HFFc6 (cell line): ENCODE measurements around the gene RNF168. TPM values are rescaled to one million over a fixed set of nuclear protein-coding genes. Genes with fewer than 3 reads are reported as not detected.
"Not testable (repeated sequence)": the region's sequence is repeated elsewhere in the genome, so short reads cannot be mapped to it uniquely, and the experiment has no call there.

Source experiments
- DNase-seq: peaks from one replicate; pipeline ENCODE4 v3.0.0-alpha.2; 2018
- H3K27ac Mint-ChIP-seq: 2 replicates; pipeline ENCODE4 v1.8.0; 2020; ENCODE audit warnings: mild to moderate bottlenecking, mixed read lengths
- H3K27me3 Mint-ChIP-seq: 2 replicates; pipeline ENCODE4 v1.8.0; 2021; ENCODE audit warnings: mild to moderate bottlenecking, moderate library complexity, mixed read lengths; ENCODE audit not compliant: insufficient read depth
- H3K36me3 Mint-ChIP-seq: 2 replicates; pipeline ENCODE4 v1.8.0; 2021; ENCODE audit warnings: low read depth, mixed read lengths
- H3K4me1 Mint-ChIP-seq: 2 replicates; pipeline ENCODE4 v1.8.0; 2020; ENCODE audit warnings: low read depth, mixed read lengths
- H3K4me3 Mint-ChIP-seq: 2 replicates; pipeline ENCODE4 v1.8.0; 2020; ENCODE audit warnings: mild to moderate bottlenecking, moderate library complexity, mixed read lengths
- H3K9me3 Mint-ChIP-seq: 2 replicates; pipeline ENCODE4 v1.8.0; 2020; ENCODE audit warnings: mild to moderate bottlenecking, mixed read lengths
- long read RNA-seq: library from polyadenylated mRNA; unstranded; transcript quantifications from one replicate; pipeline ENCODE4 v2.0.0, GENCODE V29; 2019
- total RNA-seq, 6 experiments: library from RNA; stranded (reverse); fragmentation: NEBNext Ultra II Directional; extraction: Animal tissue kit (Norgen Biotek cat#: 25700); gene quantifications; 2 replicates in 1 of 6; 3 replicates in 5 of 6; pipeline ENCODE4 v1.2.3, GENCODE V29; 2021
- TF ChIP-seq, protein P1 (sequence below): fragments of 200-600 bp; sonication (generic); IDR thresholded peaks from 2 replicates; pipeline ENCODE4 v1.5.0; 2021; ENCODE audit warnings: antibody characterized with exemption, mild to moderate bottlenecking

Gene RNF168, protein sequence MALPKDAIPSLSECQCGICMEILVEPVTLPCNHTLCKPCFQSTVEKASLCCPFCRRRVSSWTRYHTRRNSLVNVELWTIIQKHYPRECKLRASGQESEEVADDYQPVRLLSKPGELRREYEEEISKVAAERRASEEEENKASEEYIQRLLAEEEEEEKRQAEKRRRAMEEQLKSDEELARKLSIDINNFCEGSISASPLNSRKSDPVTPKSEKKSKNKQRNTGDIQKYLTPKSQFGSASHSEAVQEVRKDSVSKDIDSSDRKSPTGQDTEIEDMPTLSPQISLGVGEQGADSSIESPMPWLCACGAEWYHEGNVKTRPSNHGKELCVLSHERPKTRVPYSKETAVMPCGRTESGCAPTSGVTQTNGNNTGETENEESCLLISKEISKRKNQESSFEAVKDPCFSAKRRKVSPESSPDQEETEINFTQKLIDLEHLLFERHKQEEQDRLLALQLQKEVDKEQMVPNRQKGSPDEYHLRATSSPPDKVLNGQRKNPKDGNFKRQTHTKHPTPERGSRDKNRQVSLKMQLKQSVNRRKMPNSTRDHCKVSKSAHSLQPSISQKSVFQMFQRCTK
- total RNA-seq = 10 to 100 TPM; 11.6 to 16.5 (median 15.5) TPM
- long read RNA-seq, full-length matches to known transcripts = 4 of 23 reads
- long read RNA-seq, partial matches to known transcripts = 2 of 23 reads
- long read RNA-seq, other reads (novel, unspliced or antisense) = 17 of 23 reads

DNA sequence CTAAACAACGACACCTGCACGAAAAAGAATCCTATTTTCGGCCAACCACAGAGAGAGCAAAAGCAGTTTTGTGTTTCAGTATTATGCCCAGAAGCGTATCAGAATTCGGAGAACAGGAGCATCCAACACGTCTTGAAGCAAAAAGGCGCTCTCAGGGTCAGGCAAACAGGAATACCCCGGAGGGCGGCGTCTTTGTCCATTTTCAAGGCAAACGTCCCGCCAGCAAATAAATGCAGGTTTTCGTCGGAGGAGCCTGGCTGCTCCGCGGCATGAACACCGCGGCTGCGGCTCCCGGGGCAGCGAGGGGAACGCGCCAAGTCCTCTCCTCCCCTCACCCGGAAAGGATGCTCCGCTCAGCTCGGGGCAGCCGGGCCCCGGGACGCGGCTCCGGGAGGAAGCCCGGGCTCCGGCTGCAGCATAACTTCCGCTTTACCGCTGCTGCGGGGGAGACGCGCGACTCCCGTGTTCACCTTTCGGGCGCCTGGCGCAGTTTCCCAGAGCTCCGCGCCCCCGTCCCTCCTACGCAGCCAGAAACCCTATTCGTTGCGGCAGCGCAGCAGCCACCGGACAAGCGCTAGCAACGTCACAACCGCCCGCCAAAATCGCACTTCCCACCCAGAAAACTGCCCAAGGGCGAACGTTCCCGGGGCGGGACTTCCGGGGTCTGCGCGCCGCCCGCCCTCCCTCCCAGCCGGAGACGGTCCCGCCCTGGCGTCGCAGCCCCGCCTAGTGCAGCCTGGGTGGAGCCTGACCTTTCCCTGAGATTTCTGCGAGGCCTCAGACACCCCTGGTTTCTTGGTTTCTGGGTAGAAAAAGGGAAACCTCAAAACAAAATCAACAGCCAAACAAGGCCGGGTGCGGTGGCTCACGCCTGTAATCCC lies at the start of gene RNF168:
Gene RNF168, minus strand, starts transcription at position 573 of the 881 bp plus-strand sequence. CDS start 595 bp downstream, outside the sequence.
- H3K4me1 Mint-ChIP-seq = peaks cover 28% of the 10 kb centered on the region
- TF ChIP-seq, protein P1, sequence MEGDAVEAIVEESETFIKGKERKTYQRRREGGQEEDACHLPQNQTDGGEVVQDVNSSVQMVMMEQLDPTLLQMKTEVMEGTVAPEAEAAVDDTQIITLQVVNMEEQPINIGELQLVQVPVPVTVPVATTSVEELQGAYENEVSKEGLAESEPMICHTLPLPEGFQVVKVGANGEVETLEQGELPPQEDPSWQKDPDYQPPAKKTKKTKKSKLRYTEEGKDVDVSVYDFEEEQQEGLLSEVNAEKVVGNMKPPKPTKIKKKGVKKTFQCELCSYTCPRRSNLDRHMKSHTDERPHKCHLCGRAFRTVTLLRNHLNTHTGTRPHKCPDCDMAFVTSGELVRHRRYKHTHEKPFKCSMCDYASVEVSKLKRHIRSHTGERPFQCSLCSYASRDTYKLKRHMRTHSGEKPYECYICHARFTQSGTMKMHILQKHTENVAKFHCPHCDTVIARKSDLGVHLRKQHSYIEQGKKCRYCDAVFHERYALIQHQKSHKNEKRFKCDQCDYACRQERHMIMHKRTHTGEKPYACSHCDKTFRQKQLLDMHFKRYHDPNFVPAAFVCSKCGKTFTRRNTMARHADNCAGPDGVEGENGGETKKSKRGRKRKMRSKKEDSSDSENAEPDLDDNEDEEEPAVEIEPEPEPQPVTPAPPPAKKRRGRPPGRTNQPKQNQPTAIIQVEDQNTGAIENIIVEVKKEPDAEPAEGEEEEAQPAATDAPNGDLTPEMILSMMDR = peak; percentile 7; the same call in 1 of the 2 replicates
- peaks cover 4% of the 10 kb centered on the region; the same call in 1 of the 2 replicates for H3K9me3 Mint-ChIP-seq
- H3K27me3 Mint-ChIP-seq = peaks cover 4% of the 10 kb centered on the region
- DNase-seq = peak; percentile 87
- peaks cover 34% of the 10 kb centered on the region for H3K36me3 Mint-ChIP-seq
- peak within 1 kb of the TSS; percentile 99 for H3K27ac Mint-ChIP-seq
- H3K4me3 Mint-ChIP-seq = peak within 1 kb of the TSS; percentile 99

DNA sequence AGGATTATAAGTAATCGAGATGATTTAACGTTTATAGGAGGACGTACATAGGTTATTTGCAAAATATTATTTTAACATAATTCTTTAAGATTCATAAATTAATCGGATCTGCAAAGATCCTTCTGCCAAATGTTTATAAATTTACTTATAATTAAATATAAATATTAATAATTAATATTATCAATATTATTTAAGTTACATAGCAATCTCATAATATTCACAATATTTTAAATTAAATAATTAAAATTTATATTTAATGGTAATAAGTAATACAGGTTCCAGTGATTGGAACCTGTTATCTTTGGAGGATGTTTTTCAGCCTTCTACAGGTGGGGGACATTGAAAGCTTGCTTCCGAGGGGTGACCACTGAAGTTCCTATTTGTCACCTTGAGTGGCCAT lies 48.7 kb upstream of the RNF168 start:
- H3K9me3 Mint-ChIP-seq = peaks cover 15% of the 10 kb centered on the region
- H3K4me3 Mint-ChIP-seq = no peak overlapping the region
- peaks cover 23% of the 10 kb centered on the region for H3K36me3 Mint-ChIP-seq
- peaks cover 5% of the 10 kb centered on the region; the same call in 1 of the 2 replicates for H3K4me1 Mint-ChIP-seq
- H3K27me3 Mint-ChIP-seq = peaks cover 4% of the 10 kb centered on the region
- DNase-seq = no peak
- H3K27ac Mint-ChIP-seq = no peak overlapping the region
- TF ChIP-seq, protein P1 = no peak

DNA sequence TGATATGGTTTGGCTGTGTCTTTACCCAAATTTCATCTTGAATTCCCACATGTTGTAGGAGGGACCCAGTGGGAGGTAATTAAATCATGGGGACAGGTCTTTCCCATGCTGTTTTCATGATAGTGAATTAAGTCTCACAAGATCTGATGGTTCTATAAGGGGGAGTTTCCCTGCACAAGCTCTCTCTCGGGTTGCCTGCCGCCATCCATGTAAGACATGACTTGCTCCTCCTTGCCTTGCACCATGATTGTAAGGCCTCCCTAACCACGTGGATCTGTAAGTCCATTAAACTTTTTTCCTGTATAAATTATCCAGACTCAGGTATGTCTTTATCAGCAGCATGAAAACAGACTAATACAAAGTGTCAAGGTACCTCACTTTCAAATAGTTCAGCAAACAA lies 46.6 kb upstream of the RNF168 start:
- H3K4me1 Mint-ChIP-seq, DNase-seq, H3K27me3 Mint-ChIP-seq, H3K27ac Mint-ChIP-seq, H3K4me3 Mint-ChIP-seq: not testable (repeated sequence)
- Mint-ChIP-seq H3K9me3 (peaks cover 15% of the 10 kb centered on the region), H3K36me3 (peaks cover 23% of the 10 kb centered on the region)

DNA sequence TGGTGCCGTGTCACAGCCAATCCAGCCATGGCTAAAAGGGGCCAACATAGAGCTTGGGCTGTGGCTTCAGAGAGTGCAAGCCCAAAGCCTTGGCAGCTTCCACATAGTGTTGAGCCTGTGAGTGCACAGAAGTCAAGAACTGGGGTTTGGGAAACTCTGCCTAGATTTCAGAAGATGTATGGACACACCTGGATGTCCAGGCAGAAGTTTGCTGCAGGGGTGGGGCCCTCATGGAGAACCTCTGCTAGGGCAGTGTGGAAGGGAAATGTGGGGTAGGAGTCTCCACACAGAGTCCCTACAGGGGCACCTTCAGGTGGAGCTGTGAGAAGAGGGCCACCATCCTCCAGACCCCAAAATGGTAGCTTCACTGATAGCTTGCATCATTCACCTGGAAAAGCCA lies 45.7 kb upstream of the RNF168 start:
- H3K36me3 Mint-ChIP-seq = peaks cover 19% of the 10 kb centered on the region
- not testable (repeated sequence) for H3K27ac Mint-ChIP-seq, H3K27me3 Mint-ChIP-seq, DNase-seq, H3K4me3 Mint-ChIP-seq, H3K4me1 Mint-ChIP-seq
- peaks cover 15% of the 10 kb centered on the region for H3K9me3 Mint-ChIP-seq

DNA sequence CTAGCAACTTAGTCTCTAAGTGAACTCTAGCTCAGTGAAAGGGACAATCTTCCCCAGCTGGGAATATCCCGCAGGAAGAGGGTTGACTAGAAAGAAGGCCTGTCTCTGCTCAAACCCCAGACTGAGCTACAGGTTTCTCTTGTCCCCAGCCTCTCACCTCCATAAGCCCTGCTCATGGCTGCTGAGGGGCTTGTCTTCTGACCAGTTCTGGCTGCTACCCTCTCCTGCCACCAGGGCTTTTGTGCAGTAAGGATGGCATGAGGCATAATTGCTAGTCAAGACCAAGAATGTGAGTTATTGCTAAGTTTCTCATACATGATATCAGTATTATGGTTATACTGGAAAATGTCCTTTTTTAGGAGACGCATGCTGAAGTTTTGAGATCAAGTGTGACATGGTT lies 43.5 kb upstream of the RNF168 start:
- peaks cover 4% of the 10 kb centered on the region for H3K27me3 Mint-ChIP-seq
- TF ChIP-seq, protein P1 = no peak; the same call in 1 of the 2 replicates
- H3K9me3 Mint-ChIP-seq = peaks cover 15% of the 10 kb centered on the region

DNA sequence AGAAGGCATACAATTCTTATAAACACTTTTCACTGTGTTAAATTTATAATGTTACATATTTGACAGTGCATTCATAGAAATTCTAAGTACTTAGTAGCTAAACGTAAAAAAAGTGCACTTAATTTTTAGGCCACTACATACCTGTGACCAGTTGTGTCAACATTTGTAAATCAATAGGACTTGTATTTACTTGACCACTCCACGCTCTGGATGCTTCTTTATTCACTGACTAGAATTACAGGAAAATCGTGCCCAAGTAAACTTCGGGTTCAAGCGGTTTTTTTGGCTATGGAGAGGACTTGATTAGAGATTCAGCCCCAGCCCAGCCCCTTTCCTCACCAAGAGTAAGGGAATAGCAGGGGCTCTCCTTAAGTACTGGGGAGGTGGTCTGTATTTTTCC lies 43.0 kb upstream of the RNF168 start:
- peaks cover 18% of the 10 kb centered on the region for H3K36me3 Mint-ChIP-seq
- H3K9me3 Mint-ChIP-seq = peaks cover 15% of the 10 kb centered on the region
- no peak for DNase-seq
- H3K4me3 Mint-ChIP-seq = no peak overlapping the region
- TF ChIP-seq, protein P1 = no peak
- no peaks in the 10 kb centered on the region for H3K4me1 Mint-ChIP-seq
- peaks cover 4% of the 10 kb centered on the region for H3K27me3 Mint-ChIP-seq
- H3K27ac Mint-ChIP-seq = no peak overlapping the region

More for the DNA sequence above, 43.5 kb upstream of the RNF168 start:
- no peak for DNase-seq
- H3K27ac Mint-ChIP-seq = no peak overlapping the region
- H3K4me3 Mint-ChIP-seq = no peak overlapping the region
- H3K4me1 Mint-ChIP-seq = no peaks in the 10 kb centered on the region
- peaks cover 18% of the 10 kb centered on the region for H3K36me3 Mint-ChIP-seq
